SK-N-SH treated with all-trans-retinoic acid at 6 μM for 48 hours (cell line): Measurements from ENCODE around the gene DMAC1.

Experiments used
- BACH2 ChIP-seq: fragments of 250-450 bp; sonication (Bioruptor Pico); IDR thresholded peaks from 2 replicates; pipeline ENCODE4 v1.9.0; 2021; ENCODE audit warnings: mild to moderate bottlenecking, borderline replicate concordance
- GLIS3 ChIP-seq: fragments of 250-450 bp; sonication (Bioruptor Pico); IDR thresholded peaks from 2 replicates; pipeline ENCODE4 v1.5.0; 2020; ENCODE audit warnings: mild to moderate bottlenecking, moderate library complexity
- ISL1 ChIP-seq: fragments of 250-450 bp; sonication (Bioruptor Pico); IDR thresholded peaks from 2 replicates; pipeline ENCODE4 v2.1.2; 2022; ENCODE audit warnings: mild to moderate bottlenecking, moderate library complexity
- SNAI2 ChIP-seq: fragments of 250-450 bp; sonication (Bioruptor Pico); IDR thresholded peaks from 2 replicates; pipeline ENCODE4 v1.5.0; 2020; ENCODE audit warnings: mild to moderate bottlenecking, moderate library complexity
- TOX ChIP-seq: fragments of 250-450 bp; sonication (Bioruptor Pico); IDR thresholded peaks from 2 replicates; pipeline ENCODE4 v1.8.0; 2021; ENCODE audit warnings: mild to moderate bottlenecking, moderate library complexity, borderline replicate concordance
- ZC3H10 ChIP-seq: fragments of 250-450 bp; sonication (Bioruptor Pico); IDR thresholded peaks from 2 replicates; pipeline ENCODE4 v1.5.1; 2021; ENCODE audit warnings: mild to moderate bottlenecking, moderate library complexity
- ZFP30 ChIP-seq: fragments of 450-650 bp; formaldehyde crosslinking; IDR thresholded peaks from 2 replicates; pipeline ENCODE4 v1.5.0; 2022; ENCODE audit warnings: mild to moderate bottlenecking, moderate library complexity
- TF ChIP-seq, protein P1 (sequence below): fragments of 250-450 bp; sonication (Bioruptor Pico); IDR thresholded peaks from 2 replicates; pipeline ENCODE4 v1.5.0; 2020; ENCODE audit warnings: mild to moderate bottlenecking, moderate library complexity

DNA sequence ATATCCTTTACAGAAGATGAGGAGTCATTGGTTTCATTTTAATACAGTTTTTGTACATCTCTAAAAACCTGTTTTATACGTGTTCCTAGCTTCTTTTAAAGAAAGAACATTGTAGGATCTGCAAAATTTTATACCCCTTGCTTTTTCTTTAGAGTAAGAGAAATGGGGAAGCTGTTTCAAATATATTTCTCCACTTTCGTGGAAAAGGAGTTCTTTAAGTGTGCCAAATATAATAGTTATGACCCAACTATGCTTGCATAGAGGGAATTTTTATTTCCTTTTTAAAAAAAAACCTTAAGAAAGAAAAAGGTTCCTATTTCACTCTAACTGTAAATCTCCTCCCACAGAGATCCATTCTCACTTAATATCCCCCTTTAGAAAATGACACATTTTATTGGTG is 27.5 kb upstream of the DMAC1 start:
- TF ChIP-seq SNAI2 (CRISPR knock-in tag) (no peak), ZFP30 (CRISPR knock-in tag) (no peak), ISL1 (CRISPR knock-in tag) (no peak), BACH2 (CRISPR knock-in tag) (no peak), ZC3H10 (CRISPR knock-in tag) (no peak), GLIS3 (CRISPR knock-in tag) (no peak), TOX (CRISPR knock-in tag) (no peak)
- TF ChIP-seq, protein P1, sequence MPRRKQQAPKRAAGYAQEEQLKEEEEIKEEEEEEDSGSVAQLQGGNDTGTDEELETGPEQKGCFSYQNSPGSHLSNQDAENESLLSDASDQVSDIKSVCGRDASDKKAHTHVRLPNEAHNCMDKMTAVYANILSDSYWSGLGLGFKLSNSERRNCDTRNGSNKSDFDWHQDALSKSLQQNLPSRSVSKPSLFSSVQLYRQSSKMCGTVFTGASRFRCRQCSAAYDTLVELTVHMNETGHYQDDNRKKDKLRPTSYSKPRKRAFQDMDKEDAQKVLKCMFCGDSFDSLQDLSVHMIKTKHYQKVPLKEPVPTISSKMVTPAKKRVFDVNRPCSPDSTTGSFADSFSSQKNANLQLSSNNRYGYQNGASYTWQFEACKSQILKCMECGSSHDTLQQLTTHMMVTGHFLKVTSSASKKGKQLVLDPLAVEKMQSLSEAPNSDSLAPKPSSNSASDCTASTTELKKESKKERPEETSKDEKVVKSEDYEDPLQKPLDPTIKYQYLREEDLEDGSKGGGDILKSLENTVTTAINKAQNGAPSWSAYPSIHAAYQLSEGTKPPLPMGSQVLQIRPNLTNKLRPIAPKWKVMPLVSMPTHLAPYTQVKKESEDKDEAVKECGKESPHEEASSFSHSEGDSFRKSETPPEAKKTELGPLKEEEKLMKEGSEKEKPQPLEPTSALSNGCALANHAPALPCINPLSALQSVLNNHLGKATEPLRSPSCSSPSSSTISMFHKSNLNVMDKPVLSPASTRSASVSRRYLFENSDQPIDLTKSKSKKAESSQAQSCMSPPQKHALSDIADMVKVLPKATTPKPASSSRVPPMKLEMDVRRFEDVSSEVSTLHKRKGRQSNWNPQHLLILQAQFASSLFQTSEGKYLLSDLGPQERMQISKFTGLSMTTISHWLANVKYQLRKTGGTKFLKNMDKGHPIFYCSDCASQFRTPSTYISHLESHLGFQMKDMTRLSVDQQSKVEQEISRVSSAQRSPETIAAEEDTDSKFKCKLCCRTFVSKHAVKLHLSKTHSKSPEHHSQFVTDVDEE (CRISPR knock-in tag), result no peak
